ENCODE measurements around the gene MX1.

The MX1 gene

GRCh38 chr21:41494242-41494641 lies 68.2 kb downstream of the MX1 start:
- no peak for DNase-seq

- no peak for DNase-seq
Measured at GRCh38 chr21:41497008-41497407, 71.0 kb downstream of the MX1 start.

- no peak for DNase-seq
Measured at GRCh38 chr21:41497788-41498187, 71.7 kb downstream of the MX1 start.

GRCh38 chr21:41499920-41500319 lies 73.9 kb downstream of the MX1 start:
- no peak for DNase-seq

GRCh38 chr21:41500363-41500762 lies 74.3 kb downstream of the MX1 start:
- no peak for DNase-seq

- no peak for DNase-seq
Measured at GRCh38 chr21:41500931-41501381, 74.9 kb downstream of the MX1 start.

- DNase-seq, result no peak
Measured at GRCh38 chr21:41501919-41502318, 75.9 kb downstream of the MX1 start.

- DNase-seq, result no peak
Measured at GRCh38 chr21:41503331-41503730, 77.3 kb downstream of the MX1 start.

GRCh38 chr21:41504030-41504429 lies 78.0 kb downstream of the MX1 start:
- no peak for DNase-seq

- DNase-seq, result no peak
Measured at GRCh38 chr21:41506005-41506594, 80.1 kb downstream of the MX1 start.

- DNase-seq, result no peak
Measured at GRCh38 chr21:41506611-41507520, 80.8 kb downstream of the MX1 start.

GRCh38 chr21:41507521-41508414 lies 81.7 kb downstream of the MX1 start, which contains the start of gene TMPRSS2:
Gene TMPRSS2, minus strand, starts transcription at chr21:41508158. Its CDS starts 10,025 bp downstream, at chr21:41498133.
- DNase-seq, result no peak

GRCh38 chr21:41508415-41509144 lies 82.5 kb downstream of the MX1 start:
- no peak for DNase-seq

Data from NCI-H446 (cell line).